ENCODE data around the gene MPRIP. TPM values are rescaled to one million over a fixed set of nuclear protein-coding genes. Genes with fewer than 3 reads are reported as not detected.

The MPRIP gene
- total RNA-seq, 1 experiment from 2014 or later, result 140 TPM

DNA sequence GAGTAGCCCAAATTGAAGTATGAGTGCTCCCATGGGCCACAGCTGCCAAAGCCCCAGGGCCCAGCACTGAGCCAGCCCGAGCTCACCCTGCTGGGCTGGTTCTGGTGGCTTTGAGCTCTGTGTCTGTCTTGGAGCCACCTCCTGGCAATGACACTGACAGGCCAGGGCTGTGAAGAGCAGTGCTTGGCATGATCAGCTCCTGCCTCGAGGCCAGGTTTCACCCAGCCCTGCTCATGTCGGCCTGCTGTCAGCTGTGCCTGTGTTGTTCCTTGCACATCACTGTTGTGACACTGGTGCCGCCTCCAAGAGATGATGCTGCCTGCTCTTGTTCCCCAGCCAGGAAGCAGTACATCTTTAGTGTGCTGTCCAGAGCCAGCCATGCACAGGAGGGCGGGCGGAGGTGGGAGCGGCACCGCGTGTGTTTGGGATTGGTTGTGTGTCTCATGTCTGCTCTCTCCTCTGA lies 137.9 kb downstream of the MPRIP start:
- POLR2A ChIA-PET, result no interaction called here
- H3K4me3 Mint-ChIP-seq, result no peak overlapping the region
- DNase-seq (ENCODE audit: low spot score) (no peak), ATAC-seq (no peak)
- H3K9me3 Mint-ChIP-seq, result no peaks in the 10 kb centered on the region
- peaks cover 42% of the 10 kb centered on the region for H3K36me3 Mint-ChIP-seq
- H3K27me3 Mint-ChIP-seq (ENCODE audit: low read depth), result no peaks in the 10 kb centered on the region
- H3K4me1 Mint-ChIP-seq, result peaks cover 6% of the 10 kb centered on the region; the same call in 1 of the 2 replicates
- no peak overlapping the region for H3K27ac Mint-ChIP-seq
- CTCF ChIA-PET, result interaction anchor here (0.8 kb wide), 1 partner anchor 38 kb away, joined by 3 read pairs; no protein-coding TSS in a partner anchor
- TF ChIP-seq, protein P1, sequence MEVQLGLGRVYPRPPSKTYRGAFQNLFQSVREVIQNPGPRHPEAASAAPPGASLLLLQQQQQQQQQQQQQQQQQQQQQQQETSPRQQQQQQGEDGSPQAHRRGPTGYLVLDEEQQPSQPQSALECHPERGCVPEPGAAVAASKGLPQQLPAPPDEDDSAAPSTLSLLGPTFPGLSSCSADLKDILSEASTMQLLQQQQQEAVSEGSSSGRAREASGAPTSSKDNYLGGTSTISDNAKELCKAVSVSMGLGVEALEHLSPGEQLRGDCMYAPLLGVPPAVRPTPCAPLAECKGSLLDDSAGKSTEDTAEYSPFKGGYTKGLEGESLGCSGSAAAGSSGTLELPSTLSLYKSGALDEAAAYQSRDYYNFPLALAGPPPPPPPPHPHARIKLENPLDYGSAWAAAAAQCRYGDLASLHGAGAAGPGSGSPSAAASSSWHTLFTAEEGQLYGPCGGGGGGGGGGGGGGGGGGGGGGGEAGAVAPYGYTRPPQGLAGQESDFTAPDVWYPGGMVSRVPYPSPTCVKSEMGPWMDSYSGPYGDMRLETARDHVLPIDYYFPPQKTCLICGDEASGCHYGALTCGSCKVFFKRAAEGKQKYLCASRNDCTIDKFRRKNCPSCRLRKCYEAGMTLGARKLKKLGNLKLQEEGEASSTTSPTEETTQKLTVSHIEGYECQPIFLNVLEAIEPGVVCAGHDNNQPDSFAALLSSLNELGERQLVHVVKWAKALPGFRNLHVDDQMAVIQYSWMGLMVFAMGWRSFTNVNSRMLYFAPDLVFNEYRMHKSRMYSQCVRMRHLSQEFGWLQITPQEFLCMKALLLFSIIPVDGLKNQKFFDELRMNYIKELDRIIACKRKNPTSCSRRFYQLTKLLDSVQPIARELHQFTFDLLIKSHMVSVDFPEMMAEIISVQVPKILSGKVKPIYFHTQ (CRISPR knock-in tag; IDR thresholded peaks at IDR 0.05), result no peak
- TF ChIP-seq PRRX2 (CRISPR knock-in tag; IDR thresholded peaks at IDR 0.05) (no peak), RELA (CRISPR knock-in tag; IDR thresholded peaks at IDR 0.05; ENCODE audit: borderline replicate concordance) (no peak), SP1 (CRISPR knock-in tag; conservative IDR thresholded peaks at IDR 0.05) (no peak), HMGA2 (CRISPR knock-in tag; IDR thresholded peaks at IDR 0.05) (no peak), FOXP1 (CRISPR knock-in tag; IDR thresholded peaks at IDR 0.05; ENCODE audit: borderline replicate concordance) (no peak), JAZF1 (CRISPR knock-in tag; IDR thresholded peaks at IDR 0.05) (no peak), ZNF671 (CRISPR knock-in tag; IDR thresholded peaks at IDR 0.05) (no peak), ZNF425 (CRISPR knock-in tag; conservative IDR thresholded peaks at IDR 0.05) (no peak), KAT7 (CRISPR knock-in tag; IDR thresholded peaks at IDR 0.05; ENCODE audit: borderline replicate concordance) (no peak), TEAD4 (CRISPR knock-in tag; IDR thresholded peaks at IDR 0.05) (no peak), NFE2L1 (CRISPR knock-in tag; IDR thresholded peaks at IDR 0.05) (no peak), OVOL2 (CRISPR knock-in tag; IDR thresholded peaks at IDR 0.05; ENCODE audit: borderline replicate concordance) (no peak), SOX15 (CRISPR knock-in tag; IDR thresholded peaks at IDR 0.05) (no peak), TCF7 (CRISPR knock-in tag; IDR thresholded peaks at IDR 0.05; ENCODE audit: low read depth) (no peak), ELF4 (CRISPR knock-in tag; IDR thresholded peaks at IDR 0.05; ENCODE audit: low read depth) (no peak)
- TF ChIP-seq, protein P2, sequence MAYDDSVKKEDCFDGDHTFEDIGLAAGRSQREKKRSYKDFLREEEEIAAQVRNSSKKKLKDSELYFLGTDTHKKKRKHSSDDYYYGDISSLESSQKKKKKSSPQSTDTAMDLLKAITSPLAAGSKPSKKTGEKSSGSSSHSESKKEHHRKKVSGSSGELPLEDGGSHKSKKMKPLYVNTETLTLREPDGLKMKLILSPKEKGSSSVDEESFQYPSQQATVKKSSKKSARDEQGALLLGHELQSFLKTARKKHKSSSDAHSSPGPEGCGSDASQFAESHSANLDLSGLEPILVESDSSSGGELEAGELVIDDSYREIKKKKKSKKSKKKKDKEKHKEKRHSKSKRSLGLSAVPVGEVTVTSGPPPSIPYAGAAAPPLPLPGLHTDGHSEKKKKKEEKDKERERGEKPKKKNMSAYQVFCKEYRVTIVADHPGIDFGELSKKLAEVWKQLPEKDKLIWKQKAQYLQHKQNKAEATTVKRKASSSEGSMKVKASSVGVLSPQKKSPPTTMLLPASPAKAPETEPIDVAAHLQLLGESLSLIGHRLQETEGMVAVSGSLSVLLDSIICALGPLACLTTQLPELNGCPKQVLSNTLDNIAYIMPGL (CRISPR knock-in tag; IDR thresholded peaks at IDR 0.05), result no peak
- TF ChIP-seq, protein P3, sequence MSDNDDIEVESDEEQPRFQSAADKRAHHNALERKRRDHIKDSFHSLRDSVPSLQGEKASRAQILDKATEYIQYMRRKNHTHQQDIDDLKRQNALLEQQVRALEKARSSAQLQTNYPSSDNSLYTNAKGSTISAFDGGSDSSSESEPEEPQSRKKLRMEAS (CRISPR knock-in tag; IDR thresholded peaks at IDR 0.05), result no peak
- TF ChIP-seq, protein P4, sequence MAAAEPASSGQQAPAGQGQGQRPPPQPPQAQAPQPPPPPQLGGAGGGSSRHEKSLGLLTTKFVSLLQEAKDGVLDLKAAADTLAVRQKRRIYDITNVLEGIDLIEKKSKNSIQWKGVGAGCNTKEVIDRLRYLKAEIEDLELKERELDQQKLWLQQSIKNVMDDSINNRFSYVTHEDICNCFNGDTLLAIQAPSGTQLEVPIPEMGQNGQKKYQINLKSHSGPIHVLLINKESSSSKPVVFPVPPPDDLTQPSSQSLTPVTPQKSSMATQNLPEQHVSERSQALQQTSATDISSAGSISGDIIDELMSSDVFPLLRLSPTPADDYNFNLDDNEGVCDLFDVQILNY (CRISPR knock-in tag; IDR thresholded peaks at IDR 0.05), result no peak
- TF ChIP-seq, protein P5, sequence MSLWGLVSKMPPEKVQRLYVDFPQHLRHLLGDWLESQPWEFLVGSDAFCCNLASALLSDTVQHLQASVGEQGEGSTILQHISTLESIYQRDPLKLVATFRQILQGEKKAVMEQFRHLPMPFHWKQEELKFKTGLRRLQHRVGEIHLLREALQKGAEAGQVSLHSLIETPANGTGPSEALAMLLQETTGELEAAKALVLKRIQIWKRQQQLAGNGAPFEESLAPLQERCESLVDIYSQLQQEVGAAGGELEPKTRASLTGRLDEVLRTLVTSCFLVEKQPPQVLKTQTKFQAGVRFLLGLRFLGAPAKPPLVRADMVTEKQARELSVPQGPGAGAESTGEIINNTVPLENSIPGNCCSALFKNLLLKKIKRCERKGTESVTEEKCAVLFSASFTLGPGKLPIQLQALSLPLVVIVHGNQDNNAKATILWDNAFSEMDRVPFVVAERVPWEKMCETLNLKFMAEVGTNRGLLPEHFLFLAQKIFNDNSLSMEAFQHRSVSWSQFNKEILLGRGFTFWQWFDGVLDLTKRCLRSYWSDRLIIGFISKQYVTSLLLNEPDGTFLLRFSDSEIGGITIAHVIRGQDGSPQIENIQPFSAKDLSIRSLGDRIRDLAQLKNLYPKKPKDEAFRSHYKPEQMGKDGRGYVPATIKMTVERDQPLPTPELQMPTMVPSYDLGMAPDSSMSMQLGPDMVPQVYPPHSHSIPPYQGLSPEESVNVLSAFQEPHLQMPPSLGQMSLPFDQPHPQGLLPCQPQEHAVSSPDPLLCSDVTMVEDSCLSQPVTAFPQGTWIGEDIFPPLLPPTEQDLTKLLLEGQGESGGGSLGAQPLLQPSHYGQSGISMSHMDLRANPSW (CRISPR knock-in tag; conservative IDR thresholded peaks at IDR 0.05; ENCODE audit: low read depth), result no peak
